DOHH2 (cell line): Measurements from ENCODE around the gene SPPL2A.

Experiments used
- EZH2phosphoT487 ChIP-seq: fragments of 200-600 bp; sonication (generic); IDR thresholded peaks from 2 replicates; pipeline ENCODE4 v1.6.1; 2017; ENCODE audit warnings: borderline replicate concordance, mild to moderate bottlenecking, antibody characterized with exemption, low read length, moderate library complexity, mixed read lengths
- TF ChIP-seq, protein P1 (sequence below): fragments of 200-600 bp; sonication (generic); IDR thresholded peaks from one replicate; pipeline ENCODE4 v1.5.1; 2014; ENCODE audit warnings: antibody characterized with exemption, mild to moderate bottlenecking, low read depth, low read length; ENCODE audit not compliant: poor library complexity, severe bottlenecking

DNA sequence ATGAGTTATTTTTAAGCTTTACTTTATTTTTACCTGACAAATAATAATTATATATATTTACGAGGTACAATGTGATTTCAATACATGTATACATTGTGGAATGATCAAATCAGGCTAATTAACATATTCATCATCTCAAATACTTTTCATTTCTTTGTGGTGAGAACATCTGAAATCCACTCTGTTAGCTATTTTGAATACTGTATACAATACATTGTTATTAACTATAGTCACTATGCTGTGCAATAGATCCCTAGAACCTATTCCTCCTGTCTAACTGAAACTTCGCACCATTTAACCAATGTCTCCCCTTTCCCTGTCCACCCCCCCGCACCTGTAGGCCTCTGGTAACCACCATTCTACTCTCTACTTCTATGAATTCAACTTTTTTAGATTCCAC lies 7.9 kb upstream of the SPPL2A start:
- TF ChIP-seq, protein P1, sequence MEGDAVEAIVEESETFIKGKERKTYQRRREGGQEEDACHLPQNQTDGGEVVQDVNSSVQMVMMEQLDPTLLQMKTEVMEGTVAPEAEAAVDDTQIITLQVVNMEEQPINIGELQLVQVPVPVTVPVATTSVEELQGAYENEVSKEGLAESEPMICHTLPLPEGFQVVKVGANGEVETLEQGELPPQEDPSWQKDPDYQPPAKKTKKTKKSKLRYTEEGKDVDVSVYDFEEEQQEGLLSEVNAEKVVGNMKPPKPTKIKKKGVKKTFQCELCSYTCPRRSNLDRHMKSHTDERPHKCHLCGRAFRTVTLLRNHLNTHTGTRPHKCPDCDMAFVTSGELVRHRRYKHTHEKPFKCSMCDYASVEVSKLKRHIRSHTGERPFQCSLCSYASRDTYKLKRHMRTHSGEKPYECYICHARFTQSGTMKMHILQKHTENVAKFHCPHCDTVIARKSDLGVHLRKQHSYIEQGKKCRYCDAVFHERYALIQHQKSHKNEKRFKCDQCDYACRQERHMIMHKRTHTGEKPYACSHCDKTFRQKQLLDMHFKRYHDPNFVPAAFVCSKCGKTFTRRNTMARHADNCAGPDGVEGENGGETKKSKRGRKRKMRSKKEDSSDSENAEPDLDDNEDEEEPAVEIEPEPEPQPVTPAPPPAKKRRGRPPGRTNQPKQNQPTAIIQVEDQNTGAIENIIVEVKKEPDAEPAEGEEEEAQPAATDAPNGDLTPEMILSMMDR = no peak
- TF ChIP-seq EZH2phosphoT487 = no peak
